ENCODE results near the gene NAV2.
A peak's percentile ranks its signal among the peaks of the same experiment; 100 is the strongest.

The NAV2 gene

DNA sequence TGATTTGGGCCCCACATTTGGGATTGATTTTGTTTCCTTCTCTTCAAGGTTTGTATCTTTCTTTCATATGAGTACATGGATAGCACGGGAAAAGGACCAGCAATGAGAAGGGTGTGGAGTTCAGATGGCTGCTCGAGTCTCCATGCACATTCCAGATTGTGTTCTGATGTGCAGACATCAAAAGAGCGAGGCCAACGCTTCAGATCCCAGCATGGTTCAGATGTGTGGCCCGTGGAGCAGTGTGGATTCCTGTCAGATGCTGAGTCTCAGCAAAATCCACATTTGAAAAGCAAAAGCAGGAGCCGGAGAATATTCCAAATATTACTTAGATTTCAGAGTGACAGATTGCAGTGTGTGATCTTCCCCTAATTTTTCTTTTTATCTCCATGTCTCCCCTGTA, 228.2 kb downstream of the NAV2 start:
- no peaks in the 10 kb centered on the region for H3K9me3 ChIP-seq (ENCODE audit: insufficient read depth, low read depth, low read length)
- no peaks in the 10 kb centered on the region for H3K4me1 ChIP-seq (ENCODE audit: insufficient read depth, low read length)
- H3K4me3 ChIP-seq (ENCODE audit: low read length): no peak overlapping the region
- peaks cover 47% of the 10 kb centered on the region for H3K36me3 ChIP-seq (ENCODE audit: insufficient read depth, low read length)
- no peak overlapping the region for H3K27ac ChIP-seq (ENCODE audit: low read depth, low read length)
- no peaks in the 10 kb centered on the region for H3K27me3 ChIP-seq (ENCODE audit: insufficient read depth, low read length)
- WGBS: 94% methylated on average over 6 of the region's 6 CpGs
- H3K9ac ChIP-seq (ENCODE audit: low read depth, low read length): no peak overlapping the region

DNA sequence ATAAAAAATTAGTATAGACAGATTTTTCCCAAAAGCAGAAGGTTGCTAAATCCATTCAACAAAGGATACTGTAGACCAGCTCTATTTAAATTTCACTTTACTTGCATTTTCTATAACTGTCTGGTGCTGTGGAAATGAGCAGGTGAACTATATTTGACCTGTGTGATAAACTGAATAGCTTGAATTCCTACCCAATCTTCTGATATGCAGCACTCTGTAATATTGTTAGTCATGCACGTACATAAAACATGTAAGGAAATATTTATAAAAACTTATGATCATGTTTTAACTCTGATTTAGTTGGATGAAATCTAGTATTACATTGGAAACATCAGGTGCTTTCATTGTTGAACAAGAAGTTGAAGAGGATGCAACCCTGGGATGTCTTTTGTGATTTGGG, 234.0 kb downstream of the NAV2 start:
- Histone ChIP-seq H3K4me3 (ENCODE audit: low read length) (no peak overlapping the region), H3K27ac (ENCODE audit: low read depth, low read length) (no peak overlapping the region), H3K9me3 (ENCODE audit: insufficient read depth, low read depth, low read length) (no peaks in the 10 kb centered on the region), H3K9ac (ENCODE audit: low read depth, low read length) (no peak overlapping the region), H3K27me3 (ENCODE audit: insufficient read depth, low read length) (no peaks in the 10 kb centered on the region), H3K4me1 (ENCODE audit: insufficient read depth, low read length) (peaks cover 1% of the 10 kb centered on the region), H3K36me3 (ENCODE audit: insufficient read depth, low read length) (peaks cover 62% of the 10 kb centered on the region)
- WGBS: 100% methylated on average over 1 of the region's 1 CpG

DNA sequence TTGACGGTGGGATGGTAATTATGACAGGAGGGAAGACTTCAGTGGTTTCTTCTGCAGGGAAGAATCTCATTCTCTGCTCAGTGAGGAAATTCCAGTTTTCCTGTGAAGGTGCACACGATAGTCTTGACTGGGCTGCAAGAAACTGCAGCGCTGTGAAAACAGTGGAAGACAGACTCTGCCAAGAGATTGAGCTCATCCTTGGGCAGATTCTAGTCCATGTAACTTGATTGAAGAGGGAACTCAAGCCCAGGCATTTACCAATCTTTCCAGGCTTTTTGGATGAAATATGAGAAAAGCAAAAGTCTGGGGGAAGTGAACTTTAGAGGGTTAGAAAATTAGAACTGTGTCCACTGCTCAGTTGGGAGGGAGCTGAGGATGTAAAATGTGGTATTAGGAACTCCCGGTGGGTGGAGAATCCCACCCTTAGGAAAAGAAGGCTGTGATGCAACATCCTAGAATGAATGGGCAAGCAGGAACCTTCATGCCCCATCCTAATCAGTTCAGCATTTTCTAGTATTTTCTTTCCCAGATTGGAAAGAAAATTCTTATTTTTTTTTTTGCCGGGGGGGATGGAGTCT, 235.0 kb downstream of the NAV2 start:
- no peaks in the 10 kb centered on the region for H3K27me3 ChIP-seq (ENCODE audit: insufficient read depth, low read length)
- WGBS: 79% methylated on average over 5 of the region's 5 CpGs
- H3K4me3 ChIP-seq (ENCODE audit: low read length): no peak overlapping the region
- H3K27ac ChIP-seq (ENCODE audit: low read depth, low read length): no peak overlapping the region
- peaks cover 53% of the 10 kb centered on the region for H3K36me3 ChIP-seq (ENCODE audit: insufficient read depth, low read length)
- H3K9me3 ChIP-seq (ENCODE audit: insufficient read depth, low read depth, low read length): no peaks in the 10 kb centered on the region
- peaks cover 11% of the 10 kb centered on the region for H3K4me1 ChIP-seq (ENCODE audit: insufficient read depth, low read length)
- no peak overlapping the region for H3K9ac ChIP-seq (ENCODE audit: low read depth, low read length)

DNA sequence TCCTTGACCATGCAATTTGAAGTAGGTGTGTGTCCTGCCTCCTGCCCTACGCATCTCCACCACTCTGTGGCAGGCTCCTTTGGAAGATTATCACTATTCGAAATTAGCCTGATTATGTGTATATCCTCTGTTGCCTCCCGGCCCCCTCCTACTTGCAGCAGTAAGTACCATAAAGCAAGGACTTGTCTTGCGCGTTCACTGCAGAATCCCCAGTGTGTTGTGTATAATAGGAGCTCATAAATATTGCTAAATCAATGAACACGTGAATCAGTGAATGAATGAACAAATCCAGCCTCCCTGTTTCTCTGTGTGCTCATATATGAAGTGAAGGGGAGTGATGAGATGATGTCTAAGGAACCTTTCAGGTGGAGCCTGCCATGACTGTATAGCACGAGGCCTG, 237.0 kb downstream of the NAV2 start:
- Histone ChIP-seq H3K27me3 (ENCODE audit: insufficient read depth, low read length) (no peaks in the 10 kb centered on the region), H3K9me3 (ENCODE audit: insufficient read depth, low read depth, low read length) (no peaks in the 10 kb centered on the region), H3K4me1 (ENCODE audit: insufficient read depth, low read length) (peaks cover 29% of the 10 kb centered on the region), H3K36me3 (ENCODE audit: insufficient read depth, low read length) (peaks cover 48% of the 10 kb centered on the region), H3K9ac (ENCODE audit: low read depth, low read length) (no peak overlapping the region), H3K4me3 (ENCODE audit: low read length) (no peak overlapping the region), H3K27ac (ENCODE audit: low read depth, low read length) (no peak overlapping the region)
- 97% methylated on average over 7 of the region's 7 CpGs for WGBS

DNA sequence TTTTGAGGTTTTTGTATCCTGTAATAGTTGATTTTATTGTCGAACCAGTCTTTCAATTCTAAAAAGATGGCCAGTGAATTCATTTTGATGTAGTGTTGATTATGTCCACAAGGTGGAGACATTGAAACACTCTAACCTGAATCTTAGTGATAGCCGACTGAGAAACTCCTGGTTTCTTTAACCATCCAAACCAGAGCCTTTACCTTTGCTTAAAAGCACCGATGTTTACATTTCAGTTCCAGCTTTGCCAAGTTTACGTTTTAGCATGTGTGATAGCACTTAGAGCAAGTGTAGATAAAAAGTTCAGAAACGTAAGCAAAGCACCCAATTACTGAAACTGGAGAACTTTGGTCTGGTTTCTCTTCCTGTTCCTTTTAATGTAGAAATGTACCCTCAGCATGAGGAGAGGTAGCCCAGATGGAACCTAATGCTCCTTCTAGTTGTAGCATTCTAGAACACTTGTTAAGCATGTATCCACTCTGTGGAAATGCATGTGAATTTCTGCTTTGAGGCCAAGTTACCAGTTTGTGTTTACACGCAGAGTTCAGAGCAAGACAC, 239.0 kb downstream of the NAV2 start:
- Histone ChIP-seq H3K4me1 (ENCODE audit: insufficient read depth, low read length) (peaks cover 29% of the 10 kb centered on the region), H3K27me3 (ENCODE audit: insufficient read depth, low read length) (no peaks in the 10 kb centered on the region), H3K9me3 (ENCODE audit: insufficient read depth, low read depth, low read length) (no peaks in the 10 kb centered on the region), H3K4me3 (ENCODE audit: low read length) (no peak overlapping the region), H3K36me3 (ENCODE audit: insufficient read depth, low read length) (peaks cover 36% of the 10 kb centered on the region), H3K9ac (ENCODE audit: low read depth, low read length) (no peak overlapping the region), H3K27ac (ENCODE audit: low read depth, low read length) (no peak overlapping the region; the same call in 1 of the 2 replicates)
- 27% methylated on average over 5 of the region's 6 CpGs for WGBS

DNA sequence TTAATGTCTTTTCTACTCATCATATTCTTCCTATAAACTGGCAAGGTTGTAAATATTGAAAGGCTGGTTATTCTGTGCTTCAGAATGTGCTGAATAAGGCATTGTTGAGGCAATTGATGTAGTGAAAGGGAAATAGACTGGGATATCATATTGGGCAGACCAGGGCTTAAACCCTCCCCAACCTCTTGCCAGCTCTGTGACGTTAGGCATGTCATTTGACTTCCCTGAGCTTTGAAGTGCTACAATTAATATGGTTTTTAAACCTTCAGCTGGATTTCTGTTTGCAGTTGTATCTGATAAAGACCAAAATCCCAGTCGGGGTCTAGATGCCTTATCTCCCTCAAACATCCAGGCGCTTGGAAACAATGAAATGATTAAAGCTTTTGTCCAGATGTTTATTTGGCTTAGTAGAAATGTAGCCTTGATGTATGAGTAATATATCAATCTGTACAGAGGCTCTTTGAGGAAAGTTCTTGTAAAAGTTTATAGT, 239.5 kb downstream of the NAV2 start:
- Histone ChIP-seq H3K9ac (ENCODE audit: low read depth, low read length) (no peak overlapping the region), H3K27ac (ENCODE audit: low read depth, low read length) (no peak overlapping the region; the same call in 1 of the 2 replicates), H3K4me3 (ENCODE audit: low read length) (no peak overlapping the region), H3K27me3 (ENCODE audit: insufficient read depth, low read length) (no peaks in the 10 kb centered on the region), H3K36me3 (ENCODE audit: insufficient read depth, low read length) (peaks cover 31% of the 10 kb centered on the region), H3K4me1 (ENCODE audit: insufficient read depth, low read length) (peaks cover 29% of the 10 kb centered on the region), H3K9me3 (ENCODE audit: insufficient read depth, low read depth, low read length) (no peaks in the 10 kb centered on the region)
- 55% methylated on average over 3 of the region's 3 CpGs for WGBS

DNA sequence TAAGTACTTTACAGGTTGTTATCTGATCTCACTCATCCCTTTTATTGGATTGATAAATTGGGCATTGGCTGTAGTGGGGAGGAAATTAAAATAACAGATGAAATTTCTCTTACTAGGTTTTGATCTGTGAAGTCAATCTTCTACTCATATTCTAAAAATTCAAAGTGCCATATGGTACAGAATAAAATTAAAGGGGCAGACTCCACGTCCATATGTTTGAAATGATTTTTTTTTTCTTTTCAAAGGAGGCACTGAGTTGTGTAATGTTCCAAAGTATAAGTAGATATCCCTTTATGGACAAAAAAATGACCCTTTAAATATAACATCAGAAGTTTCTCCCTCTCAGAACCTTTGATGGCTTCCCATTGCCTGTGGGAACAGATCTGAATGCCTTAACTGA, 240.3 kb downstream of the NAV2 start:
- Histone ChIP-seq H3K27me3 (ENCODE audit: insufficient read depth, low read length) (no peaks in the 10 kb centered on the region), H3K36me3 (ENCODE audit: insufficient read depth, low read length) (peaks cover 24% of the 10 kb centered on the region), H3K9me3 (ENCODE audit: insufficient read depth, low read depth, low read length) (no peaks in the 10 kb centered on the region), H3K27ac (ENCODE audit: low read depth, low read length) (peak overlapping the region; percentile 68), H3K9ac (ENCODE audit: low read depth, low read length) (no peak overlapping the region), H3K4me1 (ENCODE audit: insufficient read depth, low read length) (peaks cover 29% of the 10 kb centered on the region), H3K4me3 (ENCODE audit: low read length) (no peak overlapping the region)
- 67% methylated on average over 1 of the region's 1 CpG for WGBS

DNA sequence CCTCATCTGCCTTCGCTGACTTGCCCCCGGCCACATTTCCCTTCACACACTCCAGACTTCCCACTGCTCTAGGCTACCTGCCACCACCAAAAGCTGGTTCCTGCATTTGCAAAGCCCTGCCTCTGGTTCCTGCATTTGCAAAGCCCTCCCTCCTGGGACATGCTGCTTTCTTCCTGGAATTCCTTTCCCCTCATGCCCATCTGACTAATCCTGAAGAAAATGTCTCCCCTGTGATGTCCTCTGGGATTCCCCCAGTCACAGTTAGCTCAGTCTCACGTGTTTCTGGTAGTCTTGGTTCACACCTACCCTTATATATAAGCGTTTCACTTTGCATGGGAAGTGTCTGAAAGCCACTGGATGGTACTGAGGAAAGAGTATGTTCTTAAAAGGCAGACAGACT, 240.7 kb downstream of the NAV2 start:
- no peaks in the 10 kb centered on the region for H3K9me3 ChIP-seq (ENCODE audit: insufficient read depth, low read depth, low read length)
- H3K27me3 ChIP-seq (ENCODE audit: insufficient read depth, low read length): no peaks in the 10 kb centered on the region
- peaks cover 29% of the 10 kb centered on the region for H3K4me1 ChIP-seq (ENCODE audit: insufficient read depth, low read length)
- 3% methylated on average over 4 of the region's 4 CpGs for WGBS
- H3K36me3 ChIP-seq (ENCODE audit: insufficient read depth, low read length): peaks cover 23% of the 10 kb centered on the region
- no peak overlapping the region; the same call in 1 of the 2 replicates for H3K9ac ChIP-seq (ENCODE audit: low read depth, low read length)
- H3K27ac ChIP-seq (ENCODE audit: low read depth, low read length): peak overlapping the region; percentile 89
- no peak overlapping the region for H3K4me3 ChIP-seq (ENCODE audit: low read length)

DNA sequence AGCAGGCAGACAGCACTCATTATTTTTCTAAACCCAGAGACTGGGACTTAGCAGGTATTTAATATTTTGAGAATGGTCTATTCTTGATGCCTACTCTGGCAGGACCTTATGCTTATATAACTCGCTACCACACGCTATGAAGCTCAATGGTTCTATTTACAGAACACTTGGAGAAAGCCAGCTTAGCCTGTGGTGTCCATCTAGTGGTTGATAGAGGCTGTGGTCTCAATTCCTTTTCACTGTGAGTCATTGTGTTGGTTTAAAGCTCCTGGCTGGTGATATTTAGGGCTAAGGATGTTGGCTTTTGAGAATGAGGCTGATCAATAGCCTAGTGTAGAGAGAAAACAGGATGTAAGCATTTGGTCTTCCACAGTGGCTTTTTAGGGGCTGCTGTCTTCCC, 241.3 kb downstream of the NAV2 start:
- Histone ChIP-seq H3K27ac (ENCODE audit: low read depth, low read length) (peak overlapping the region; percentile 89), H3K9ac (ENCODE audit: low read depth, low read length) (no peak overlapping the region; the same call in 1 of the 2 replicates), H3K27me3 (ENCODE audit: insufficient read depth, low read length) (no peaks in the 10 kb centered on the region), H3K4me3 (ENCODE audit: low read length) (no peak overlapping the region), H3K4me1 (ENCODE audit: insufficient read depth, low read length) (peaks cover 29% of the 10 kb centered on the region), H3K36me3 (ENCODE audit: insufficient read depth, low read length) (peaks cover 17% of the 10 kb centered on the region), H3K9me3 (ENCODE audit: insufficient read depth, low read depth, low read length) (no peaks in the 10 kb centered on the region)
- WGBS: 55% methylated on average over 2 of the region's 2 CpGs

DNA sequence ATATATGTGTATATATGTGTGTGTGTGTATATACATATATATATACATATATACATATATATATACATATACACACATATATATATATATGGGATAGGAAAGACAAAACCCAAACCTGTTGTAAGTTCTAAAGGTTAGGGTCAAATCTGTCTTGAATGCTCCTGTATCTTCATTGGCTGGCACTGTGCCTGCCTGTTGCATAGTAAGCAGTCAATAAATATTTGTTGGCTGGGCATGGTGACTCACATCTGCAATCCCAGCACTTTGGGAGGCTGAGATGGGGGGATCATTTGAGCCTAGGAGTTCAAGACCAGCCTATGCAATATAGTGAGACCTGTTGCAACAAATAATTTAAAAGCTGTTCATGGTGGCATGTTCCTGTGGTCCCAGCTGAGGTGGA, 242.3 kb downstream of the NAV2 start:
- peaks cover 29% of the 10 kb centered on the region for H3K4me1 ChIP-seq (ENCODE audit: insufficient read depth, low read length)
- no peak overlapping the region for H3K4me3 ChIP-seq (ENCODE audit: low read length)
- peaks cover 10% of the 10 kb centered on the region for H3K36me3 ChIP-seq (ENCODE audit: insufficient read depth, low read length)
- no peak overlapping the region for H3K9ac ChIP-seq (ENCODE audit: low read depth, low read length)
- no peaks in the 10 kb centered on the region for H3K9me3 ChIP-seq (ENCODE audit: insufficient read depth, low read depth, low read length)
- no peaks in the 10 kb centered on the region for H3K27me3 ChIP-seq (ENCODE audit: insufficient read depth, low read length)
- no peak overlapping the region for H3K27ac ChIP-seq (ENCODE audit: low read depth, low read length)

DNA sequence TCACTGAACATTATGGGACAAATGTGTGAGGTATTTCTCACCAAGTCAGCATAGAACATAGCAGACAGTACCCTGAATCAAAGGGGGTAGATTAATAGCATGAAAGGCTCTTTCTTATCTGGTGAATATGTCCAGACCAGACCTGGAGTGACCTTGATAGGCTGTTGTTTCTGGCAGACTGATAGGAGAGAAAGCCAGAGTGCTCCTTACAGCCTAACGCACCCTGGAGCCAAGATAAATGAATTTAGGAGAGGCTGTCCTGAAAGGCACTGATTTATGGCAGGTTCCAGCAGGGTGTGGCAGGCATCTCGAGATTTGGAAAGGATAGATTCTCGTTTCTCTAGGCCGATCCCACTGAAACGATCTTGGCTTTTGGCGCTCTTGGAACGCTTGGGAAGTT, 243.0 kb downstream of the NAV2 start:
- Histone ChIP-seq H3K9ac (ENCODE audit: low read depth, low read length) (no peak overlapping the region), H3K36me3 (ENCODE audit: insufficient read depth, low read length) (peaks cover 4% of the 10 kb centered on the region; the same call in 1 of the 2 replicates), H3K9me3 (ENCODE audit: insufficient read depth, low read depth, low read length) (no peaks in the 10 kb centered on the region), H3K27me3 (ENCODE audit: insufficient read depth, low read length) (no peaks in the 10 kb centered on the region), H3K4me3 (ENCODE audit: low read length) (no peak overlapping the region), H3K27ac (ENCODE audit: low read depth, low read length) (no peak overlapping the region), H3K4me1 (ENCODE audit: insufficient read depth, low read length) (peaks cover 29% of the 10 kb centered on the region)
- 80% methylated on average over 7 of the region's 7 CpGs for WGBS
